Measurements from ENCODE around the gene UBE2H.
A peak's percentile ranks its signal among the peaks of the same experiment; 100 is the strongest.

Gene UBE2H

GRCh38 chr7:129947701-129948100 is 5.1 kb downstream of the UBE2H start:
- peak overlapping the region; percentile 88 for H3K27ac ChIP-seq (ENCODE audit: low read depth, low read length)
- peaks cover 19% of the 10 kb centered on the region for H3K4me1 ChIP-seq (ENCODE audit: control insufficient read depth, insufficient read depth, low read length)
- H3K27me3 ChIP-seq (ENCODE audit: control insufficient read depth, insufficient read depth, low read length) = no peaks in the 10 kb centered on the region
- no peak overlapping the region for H3K4me3 ChIP-seq (ENCODE audit: low read length)
- no peak overlapping the region for H3K9ac ChIP-seq (ENCODE audit: low read length)
- H3K36me3 ChIP-seq (ENCODE audit: control insufficient read depth, insufficient read depth, low read length) = no peaks in the 10 kb centered on the region

- H3K4me3 ChIP-seq (ENCODE audit: low read length) = no peak overlapping the region
- peak overlapping the region; percentile 22 for H3K27ac ChIP-seq (ENCODE audit: low read depth, low read length)
- no peak overlapping the region for H3K9ac ChIP-seq (ENCODE audit: low read length)
- H3K36me3 ChIP-seq (ENCODE audit: control insufficient read depth, insufficient read depth, low read length) = no peaks in the 10 kb centered on the region
- H3K27me3 ChIP-seq (ENCODE audit: control insufficient read depth, insufficient read depth, low read length) = no peaks in the 10 kb centered on the region
- peaks cover 19% of the 10 kb centered on the region for H3K4me1 ChIP-seq (ENCODE audit: control insufficient read depth, insufficient read depth, low read length)
These were observed 5.7 kb downstream of the UBE2H start for GRCh38 chr7:129947049-129947448.

- H3K4me1 ChIP-seq (ENCODE audit: control insufficient read depth, insufficient read depth, low read length) = peaks cover 19% of the 10 kb centered on the region
- H3K27ac ChIP-seq (ENCODE audit: low read depth, low read length) = no peak overlapping the region
- H3K27me3 ChIP-seq (ENCODE audit: control insufficient read depth, insufficient read depth, low read length) = no peaks in the 10 kb centered on the region
- H3K4me3 ChIP-seq (ENCODE audit: low read length) = no peak overlapping the region
- H3K36me3 ChIP-seq (ENCODE audit: control insufficient read depth, insufficient read depth, low read length) = no peaks in the 10 kb centered on the region
- H3K9ac ChIP-seq (ENCODE audit: low read length) = no peak overlapping the region
These were observed 6.5 kb downstream of the UBE2H start for GRCh38 chr7:129946282-129946681.

- peaks cover 17% of the 10 kb centered on the region for H3K4me1 ChIP-seq (ENCODE audit: control insufficient read depth, insufficient read depth, low read length)
- no peaks in the 10 kb centered on the region for H3K27me3 ChIP-seq (ENCODE audit: control insufficient read depth, insufficient read depth, low read length)
- no peak overlapping the region for H3K4me3 ChIP-seq (ENCODE audit: low read length)
- H3K27ac ChIP-seq (ENCODE audit: low read depth, low read length) = no peak overlapping the region
- H3K36me3 ChIP-seq (ENCODE audit: control insufficient read depth, insufficient read depth, low read length) = no peaks in the 10 kb centered on the region
- no peak overlapping the region for H3K9ac ChIP-seq (ENCODE audit: low read length)
These were observed 9.4 kb downstream of the UBE2H start for GRCh38 chr7:129943352-129943751.

- H3K36me3 ChIP-seq (ENCODE audit: control insufficient read depth, insufficient read depth, low read length) = no peaks in the 10 kb centered on the region
- no peak overlapping the region for H3K9ac ChIP-seq (ENCODE audit: low read length)
- H3K4me1 ChIP-seq (ENCODE audit: control insufficient read depth, insufficient read depth, low read length) = peaks cover 4% of the 10 kb centered on the region
- no peaks in the 10 kb centered on the region for H3K27me3 ChIP-seq (ENCODE audit: control insufficient read depth, insufficient read depth, low read length)
- H3K27ac ChIP-seq (ENCODE audit: low read depth, low read length) = no peak overlapping the region
- no peak overlapping the region for H3K4me3 ChIP-seq (ENCODE audit: low read length)
These were observed 12.4 kb downstream of the UBE2H start for GRCh38 chr7:129940329-129940728.

GRCh38 chr7:129939881-129940280 is 12.9 kb downstream of the UBE2H start:
- Histone ChIP-seq H3K4me1 (ENCODE audit: control insufficient read depth, insufficient read depth, low read length) (peaks cover 4% of the 10 kb centered on the region), H3K27ac (ENCODE audit: low read depth, low read length) (no peak overlapping the region), H3K9ac (ENCODE audit: low read length) (no peak overlapping the region), H3K27me3 (ENCODE audit: control insufficient read depth, insufficient read depth, low read length) (no peaks in the 10 kb centered on the region), H3K4me3 (ENCODE audit: low read length) (no peak overlapping the region), H3K36me3 (ENCODE audit: control insufficient read depth, insufficient read depth, low read length) (no peaks in the 10 kb centered on the region)

- H3K9ac ChIP-seq (ENCODE audit: low read length) = no peak overlapping the region
These were observed 19.1 kb downstream of the UBE2H start for GRCh38 chr7:129933627-129934026.

GRCh38 chr7:129926618-129927017 is 26.1 kb downstream of the UBE2H start:
- Histone ChIP-seq H3K4me1 (ENCODE audit: control insufficient read depth, insufficient read depth, low read length) (peaks cover 4% of the 10 kb centered on the region), H3K4me3 (ENCODE audit: low read length) (no peak overlapping the region), H3K9ac (ENCODE audit: low read length) (no peak overlapping the region), H3K27ac (ENCODE audit: low read depth, low read length) (no peak overlapping the region), H3K36me3 (ENCODE audit: control insufficient read depth, insufficient read depth, low read length) (no peaks in the 10 kb centered on the region), H3K27me3 (ENCODE audit: control insufficient read depth, insufficient read depth, low read length) (no peaks in the 10 kb centered on the region)

More at GRCh38 chr7:129933627-129934026, 19.1 kb downstream of the UBE2H start:
- Histone ChIP-seq H3K36me3 (ENCODE audit: control insufficient read depth, insufficient read depth, low read length) (no peaks in the 10 kb centered on the region), H3K27me3 (ENCODE audit: control insufficient read depth, insufficient read depth, low read length) (no peaks in the 10 kb centered on the region), H3K4me1 (ENCODE audit: control insufficient read depth, insufficient read depth, low read length) (no peaks in the 10 kb centered on the region), H3K4me3 (ENCODE audit: low read length) (no peak overlapping the region), H3K27ac (ENCODE audit: low read depth, low read length) (no peak overlapping the region)

GRCh38 chr7:129925416-129926002 is 27.3 kb downstream of the UBE2H start:
- Histone ChIP-seq H3K9ac (ENCODE audit: low read length) (no peak overlapping the region), H3K36me3 (ENCODE audit: control insufficient read depth, insufficient read depth, low read length) (no peaks in the 10 kb centered on the region), H3K27me3 (ENCODE audit: control insufficient read depth, insufficient read depth, low read length) (no peaks in the 10 kb centered on the region), H3K4me1 (ENCODE audit: control insufficient read depth, insufficient read depth, low read length) (peaks cover 4% of the 10 kb centered on the region), H3K4me3 (ENCODE audit: low read length) (no peak overlapping the region), H3K27ac (ENCODE audit: low read depth, low read length) (peak overlapping the region; percentile 53)

- Histone ChIP-seq H3K4me3 (ENCODE audit: low read length) (no peak overlapping the region), H3K9ac (ENCODE audit: low read length) (no peak overlapping the region), H3K27ac (ENCODE audit: low read depth, low read length) (no peak overlapping the region), H3K27me3 (ENCODE audit: control insufficient read depth, insufficient read depth, low read length) (no peaks in the 10 kb centered on the region), H3K36me3 (ENCODE audit: control insufficient read depth, insufficient read depth, low read length) (no peaks in the 10 kb centered on the region), H3K4me1 (ENCODE audit: control insufficient read depth, insufficient read depth, low read length) (peaks cover 4% of the 10 kb centered on the region)
These were observed 28.2 kb downstream of the UBE2H start for GRCh38 chr7:129924602-129925001.

- Histone ChIP-seq H3K4me3 (ENCODE audit: low read length) (no peak overlapping the region), H3K9ac (ENCODE audit: low read length) (no peak overlapping the region), H3K36me3 (ENCODE audit: control insufficient read depth, insufficient read depth, low read length) (no peaks in the 10 kb centered on the region), H3K4me1 (ENCODE audit: control insufficient read depth, insufficient read depth, low read length) (peaks cover 4% of the 10 kb centered on the region), H3K27ac (ENCODE audit: low read depth, low read length) (no peak overlapping the region), H3K27me3 (ENCODE audit: control insufficient read depth, insufficient read depth, low read length) (no peaks in the 10 kb centered on the region)
These were observed 29.1 kb downstream of the UBE2H start for GRCh38 chr7:129923709-129924108.

- peaks cover 22% of the 10 kb centered on the region for H3K4me1 ChIP-seq (ENCODE audit: control insufficient read depth, insufficient read depth, low read length)
- no peaks in the 10 kb centered on the region for H3K27me3 ChIP-seq (ENCODE audit: control insufficient read depth, insufficient read depth, low read length)
- no peak overlapping the region for H3K4me3 ChIP-seq (ENCODE audit: low read length)
- no peaks in the 10 kb centered on the region for H3K36me3 ChIP-seq (ENCODE audit: control insufficient read depth, insufficient read depth, low read length)
- no peak overlapping the region for H3K9ac ChIP-seq (ENCODE audit: low read length)
- H3K27ac ChIP-seq (ENCODE audit: low read depth, low read length) = no peak overlapping the region
These were observed 33.3 kb downstream of the UBE2H start for GRCh38 chr7:129919492-129919891.

- Histone ChIP-seq H3K27ac (ENCODE audit: low read depth, low read length) (no peak overlapping the region), H3K4me3 (ENCODE audit: low read length) (no peak overlapping the region), H3K27me3 (ENCODE audit: control insufficient read depth, insufficient read depth, low read length) (no peaks in the 10 kb centered on the region), H3K9ac (ENCODE audit: low read length) (no peak overlapping the region), H3K36me3 (ENCODE audit: control insufficient read depth, insufficient read depth, low read length) (no peaks in the 10 kb centered on the region), H3K4me1 (ENCODE audit: control insufficient read depth, insufficient read depth, low read length) (peaks cover 24% of the 10 kb centered on the region)
These were observed 33.8 kb downstream of the UBE2H start for GRCh38 chr7:129918922-129919321.

All from rectal smooth muscle tissue (tissue), 1 donor.